Measurements from ENCODE around the gene FBN1.

DNA sequence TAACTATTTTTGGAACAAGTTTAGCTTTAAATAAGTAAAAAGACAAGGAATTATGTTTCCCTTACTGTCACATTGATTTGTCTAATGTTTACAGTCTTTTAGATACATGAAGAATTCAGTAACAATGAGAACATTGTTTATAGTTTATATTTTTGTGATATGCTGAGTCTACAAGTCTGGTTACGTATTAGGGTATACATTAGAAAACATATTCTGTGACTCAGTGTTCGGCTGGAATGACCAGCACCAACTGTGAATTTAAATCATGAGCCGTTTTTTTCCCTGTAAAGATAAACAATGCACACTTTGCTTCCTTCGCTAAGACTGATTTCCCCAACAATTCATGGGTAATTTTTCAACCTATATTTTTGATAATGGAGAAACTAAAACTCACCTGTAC is 182.8 kb downstream of the FBN1 start:
- TF ChIP-seq, protein P1, sequence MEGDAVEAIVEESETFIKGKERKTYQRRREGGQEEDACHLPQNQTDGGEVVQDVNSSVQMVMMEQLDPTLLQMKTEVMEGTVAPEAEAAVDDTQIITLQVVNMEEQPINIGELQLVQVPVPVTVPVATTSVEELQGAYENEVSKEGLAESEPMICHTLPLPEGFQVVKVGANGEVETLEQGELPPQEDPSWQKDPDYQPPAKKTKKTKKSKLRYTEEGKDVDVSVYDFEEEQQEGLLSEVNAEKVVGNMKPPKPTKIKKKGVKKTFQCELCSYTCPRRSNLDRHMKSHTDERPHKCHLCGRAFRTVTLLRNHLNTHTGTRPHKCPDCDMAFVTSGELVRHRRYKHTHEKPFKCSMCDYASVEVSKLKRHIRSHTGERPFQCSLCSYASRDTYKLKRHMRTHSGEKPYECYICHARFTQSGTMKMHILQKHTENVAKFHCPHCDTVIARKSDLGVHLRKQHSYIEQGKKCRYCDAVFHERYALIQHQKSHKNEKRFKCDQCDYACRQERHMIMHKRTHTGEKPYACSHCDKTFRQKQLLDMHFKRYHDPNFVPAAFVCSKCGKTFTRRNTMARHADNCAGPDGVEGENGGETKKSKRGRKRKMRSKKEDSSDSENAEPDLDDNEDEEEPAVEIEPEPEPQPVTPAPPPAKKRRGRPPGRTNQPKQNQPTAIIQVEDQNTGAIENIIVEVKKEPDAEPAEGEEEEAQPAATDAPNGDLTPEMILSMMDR (conservative IDR thresholded peaks at IDR 0.05; ENCODE audit: low read depth, low read length) = no peak
- TF ChIP-seq EZH2 (IDR thresholded peaks at IDR 0.05; ENCODE audit: low read length, unreplicated experiment) (no peak), EZH2phosphoT487 (IDR thresholded peaks at IDR 0.05; ENCODE audit: borderline replicate concordance, low read length) (no peak)
